ENCODE measurements around the gene MUL1.
A peak's percentile ranks its signal among the peaks of the same experiment; 100 is the strongest.
"Not testable (repeated sequence)": the region's sequence is repeated elsewhere in the genome, so short reads cannot be mapped to it uniquely, and the experiment has no call there.

MUL1 gene
- 23.5 to 28.8 reads per million in 2 donors for total RNA-seq

GRCh38 chr1:20507564-20508410 is at the start of gene MUL1:
TSS of gene MUL1 (minus strand) at chr1:20508151. CDS start at chr1:20508024, 127 bp downstream.
- peak; percentile 90 for DNase-seq

- no peak for DNase-seq
These were observed 47.8 kb upstream of the MUL1 start for GRCh38 chr1:20555758-20556120.

GRCh38 chr1:20555025-20555757 is 47.2 kb upstream of the MUL1 start:
- DNase-seq: no peak

GRCh38 chr1:20552728-20553445 is 44.9 kb upstream of the MUL1 start:
- DNase-seq: no peak

GRCh38 chr1:20551945-20552727 is 44.2 kb upstream of the MUL1 start, which contains the start of gene FAM43B:
TSS of gene FAM43B (plus strand) at chr1:20552573. CDS start at chr1:20552974, 401 bp downstream.
- no peak for DNase-seq

GRCh38 chr1:20551161-20551560 is 43.2 kb upstream of the MUL1 start:
- no peak for DNase-seq

- no peak for DNase-seq
These were observed 38.7 kb upstream of the MUL1 start for GRCh38 chr1:20546637-20547036.

GRCh38 chr1:20540281-20540680 is 32.3 kb upstream of the MUL1 start:
- no peak for DNase-seq

- no peak for DNase-seq
These were observed 31.0 kb upstream of the MUL1 start for GRCh38 chr1:20538760-20539551.

GRCh38 chr1:20538227-20538626 is 30.3 kb upstream of the MUL1 start:
- no peak for DNase-seq

- no peak for DNase-seq
These were observed 26.9 kb upstream of the MUL1 start for GRCh38 chr1:20534659-20535417.

- no peak for DNase-seq
These were observed 25.7 kb upstream of the MUL1 start for GRCh38 chr1:20533635-20534034.

- no peak for DNase-seq
These were observed 22.9 kb upstream of the MUL1 start for GRCh38 chr1:20530901-20531300.

- DNase-seq: no peak
These were observed 22.4 kb upstream of the MUL1 start for GRCh38 chr1:20530306-20530705.

- no peak for DNase-seq
These were observed 20.3 kb upstream of the MUL1 start for GRCh38 chr1:20528221-20528620.

GRCh38 chr1:20526267-20526666 is 18.3 kb upstream of the MUL1 start:
- DNase-seq: no peak

- no peak for DNase-seq
These were observed 14.3 kb upstream of the MUL1 start for GRCh38 chr1:20521960-20522861.

- not testable (repeated sequence) for DNase-seq
These were observed 11.8 kb upstream of the MUL1 start for GRCh38 chr1:20519609-20520262.
